ENCODE measurements around the gene IMMP2L.

The IMMP2L gene

GRCh38 chr7:111414374-111414773 is 147.9 kb downstream of the IMMP2L start:
- no peaks in the 10 kb centered on the region for H3K9me3 ChIP-seq (ENCODE audit: insufficient read depth, low read length, severe bottlenecking)
- TF ChIP-seq EZH2 (IDR thresholded peaks at IDR 0.05; ENCODE audit: borderline replicate concordance, low read depth, low read length, severe bottlenecking) (no peak), CTCF (IDR thresholded peaks at IDR 0.05; ENCODE audit: borderline replicate concordance, extremely low read depth, low read length, poor library complexity, severe bottlenecking) (no peak)
- no peak overlapping the region for H3K9ac ChIP-seq (ENCODE audit: low read depth, low read length)
- no peaks in the 10 kb centered on the region for H4K20me1 ChIP-seq (ENCODE audit: insufficient read depth, low read length)
- H3K79me2 ChIP-seq (ENCODE audit: insufficient read depth, low read length): no peaks in the 10 kb centered on the region
- DNase-seq (no peak), ATAC-seq (ENCODE audit: insufficient read depth, low read depth) (no peak)
- H3K4me1 ChIP-seq (ENCODE audit: insufficient read depth, low read length): no peaks in the 10 kb centered on the region
- no peak overlapping the region for H2AFZ ChIP-seq (ENCODE audit: low read depth, low read length)
- no peaks in the 10 kb centered on the region for H3K27me3 ChIP-seq (ENCODE audit: insufficient read depth, low read length, poor library complexity)
- H3K36me3 ChIP-seq (ENCODE audit: insufficient read depth, low read length): no peaks in the 10 kb centered on the region
- H3K4me2 ChIP-seq (ENCODE audit: insufficient read depth, low read length): no peak overlapping the region
- H3K27ac ChIP-seq (ENCODE audit: low read length): no peak overlapping the region
- H3K4me3 ChIP-seq (ENCODE audit: low read depth in 1 of 2, low read length in 2 of 2): no peak overlapping the region

- H3K4me1 ChIP-seq (ENCODE audit: insufficient read depth, low read length): no peaks in the 10 kb centered on the region
- no peak overlapping the region for H3K27ac ChIP-seq (ENCODE audit: low read length)
- H3K4me3 ChIP-seq (ENCODE audit: low read depth in 1 of 2, low read length in 2 of 2): no peak overlapping the region
- no peaks in the 10 kb centered on the region for H3K36me3 ChIP-seq (ENCODE audit: insufficient read depth, low read length)
- no peak overlapping the region for H2AFZ ChIP-seq (ENCODE audit: low read depth, low read length)
- ATAC-seq (ENCODE audit: insufficient read depth, low read depth) (no peak), DNase-seq (no peak)
- H3K9ac ChIP-seq (ENCODE audit: low read depth, low read length): no peak overlapping the region
- no peaks in the 10 kb centered on the region for H3K27me3 ChIP-seq (ENCODE audit: insufficient read depth, low read length, poor library complexity)
- H3K9me3 ChIP-seq (ENCODE audit: insufficient read depth, low read length, severe bottlenecking): no peaks in the 10 kb centered on the region
- TF ChIP-seq EZH2 (IDR thresholded peaks at IDR 0.05; ENCODE audit: borderline replicate concordance, low read depth, low read length, severe bottlenecking) (no peak), CTCF (IDR thresholded peaks at IDR 0.05; ENCODE audit: borderline replicate concordance, extremely low read depth, low read length, poor library complexity, severe bottlenecking) (no peak)
- H3K4me2 ChIP-seq (ENCODE audit: insufficient read depth, low read length): no peak overlapping the region
- H3K79me2 ChIP-seq (ENCODE audit: insufficient read depth, low read length): no peaks in the 10 kb centered on the region
- H4K20me1 ChIP-seq (ENCODE audit: insufficient read depth, low read length): no peaks in the 10 kb centered on the region
These were observed 148.6 kb downstream of the IMMP2L start for GRCh38 chr7:111413739-111414138.

GRCh38 chr7:111410899-111411298 is 151.4 kb downstream of the IMMP2L start:
- Histone ChIP-seq H3K4me2 (ENCODE audit: insufficient read depth, low read length) (no peak overlapping the region), H3K9ac (ENCODE audit: low read depth, low read length) (no peak overlapping the region), H3K27me3 (ENCODE audit: insufficient read depth, low read length, poor library complexity) (no peaks in the 10 kb centered on the region), H3K4me3 (ENCODE audit: low read depth in 1 of 2, low read length in 2 of 2) (no peak overlapping the region), H3K27ac (ENCODE audit: low read length) (no peak overlapping the region), H3K9me3 (ENCODE audit: insufficient read depth, low read length, severe bottlenecking) (no peaks in the 10 kb centered on the region), H3K36me3 (ENCODE audit: insufficient read depth, low read length) (no peaks in the 10 kb centered on the region), H3K79me2 (ENCODE audit: insufficient read depth, low read length) (no peaks in the 10 kb centered on the region), H3K4me1 (ENCODE audit: insufficient read depth, low read length) (no peaks in the 10 kb centered on the region), H2AFZ (ENCODE audit: low read depth, low read length) (no peak overlapping the region), H4K20me1 (ENCODE audit: insufficient read depth, low read length) (no peaks in the 10 kb centered on the region)
- DNase-seq (no peak), ATAC-seq (ENCODE audit: insufficient read depth, low read depth) (no peak)
- TF ChIP-seq EZH2 (IDR thresholded peaks at IDR 0.05; ENCODE audit: borderline replicate concordance, low read depth, low read length, severe bottlenecking) (no peak), CTCF (IDR thresholded peaks at IDR 0.05; ENCODE audit: borderline replicate concordance, extremely low read depth, low read length, poor library complexity, severe bottlenecking) (no peak)
